CD4-positive, alpha-beta T cell treated with Interleukin-21 for 1 hour (primary cell): Measurements from ENCODE around the gene TELO2.

Experiments used
- DNase-seq: peaks from one replicate; pipeline ENCODE4 v3.0.0-alpha.2; 2020

TELO2 gene

DNA sequence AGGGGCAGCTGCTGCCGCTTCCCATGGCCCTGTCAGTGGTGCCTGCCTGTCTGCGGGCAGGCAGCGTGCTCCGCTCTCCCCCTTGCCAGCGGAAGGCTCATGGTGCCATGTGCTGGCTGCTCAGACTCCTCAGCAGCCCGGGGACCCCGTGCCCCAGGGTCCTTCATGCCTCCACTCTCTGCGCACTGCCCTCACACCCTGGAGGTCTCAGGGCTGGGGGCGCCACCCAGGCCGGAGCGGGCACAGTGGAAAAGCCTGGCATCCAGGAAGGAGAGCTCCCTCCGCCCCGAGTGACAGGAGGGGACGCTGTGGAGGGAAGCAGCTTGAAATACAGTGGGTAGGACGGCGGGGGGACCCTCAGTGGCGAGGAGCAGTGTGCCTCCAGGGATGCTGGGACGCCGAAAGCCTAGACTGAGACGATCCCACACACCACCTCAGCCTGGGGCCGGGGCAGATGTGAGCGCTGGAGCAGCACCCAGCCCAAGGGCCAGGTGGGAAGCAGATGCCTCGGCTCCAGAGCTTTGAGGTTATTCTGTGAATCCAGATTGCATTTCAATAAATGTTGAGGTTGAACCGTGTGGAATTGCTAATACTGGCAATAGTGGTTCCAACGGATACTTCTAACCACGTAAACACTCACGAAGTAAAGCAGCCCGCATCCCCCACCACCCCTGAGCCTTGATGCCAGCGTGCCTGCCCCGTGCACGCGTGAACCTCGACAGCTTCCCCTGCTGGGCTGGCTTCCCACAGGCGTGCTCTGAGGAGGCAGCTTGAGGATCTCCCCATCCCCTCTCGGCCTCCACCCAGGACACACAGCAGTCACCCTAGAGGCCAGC, 46.8 kb downstream of the TELO2 start:
- DNase-seq, result no peak

DNA sequence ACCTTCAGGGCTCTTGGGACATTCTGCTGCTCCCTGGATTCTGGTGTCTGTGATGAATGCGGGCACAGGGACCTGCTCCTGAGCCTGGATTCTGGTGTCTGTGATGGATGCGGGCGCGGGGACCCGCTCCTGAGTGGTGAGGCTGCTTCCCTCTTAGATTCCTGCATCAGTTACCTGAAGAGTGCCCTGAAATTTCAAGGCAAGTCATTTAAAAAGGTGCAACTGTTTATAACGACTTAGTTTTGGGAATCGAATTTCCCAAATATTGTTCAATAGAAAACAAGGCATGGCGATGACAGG, 47.3 kb downstream of the TELO2 start:
- no peak for DNase-seq

DNA sequence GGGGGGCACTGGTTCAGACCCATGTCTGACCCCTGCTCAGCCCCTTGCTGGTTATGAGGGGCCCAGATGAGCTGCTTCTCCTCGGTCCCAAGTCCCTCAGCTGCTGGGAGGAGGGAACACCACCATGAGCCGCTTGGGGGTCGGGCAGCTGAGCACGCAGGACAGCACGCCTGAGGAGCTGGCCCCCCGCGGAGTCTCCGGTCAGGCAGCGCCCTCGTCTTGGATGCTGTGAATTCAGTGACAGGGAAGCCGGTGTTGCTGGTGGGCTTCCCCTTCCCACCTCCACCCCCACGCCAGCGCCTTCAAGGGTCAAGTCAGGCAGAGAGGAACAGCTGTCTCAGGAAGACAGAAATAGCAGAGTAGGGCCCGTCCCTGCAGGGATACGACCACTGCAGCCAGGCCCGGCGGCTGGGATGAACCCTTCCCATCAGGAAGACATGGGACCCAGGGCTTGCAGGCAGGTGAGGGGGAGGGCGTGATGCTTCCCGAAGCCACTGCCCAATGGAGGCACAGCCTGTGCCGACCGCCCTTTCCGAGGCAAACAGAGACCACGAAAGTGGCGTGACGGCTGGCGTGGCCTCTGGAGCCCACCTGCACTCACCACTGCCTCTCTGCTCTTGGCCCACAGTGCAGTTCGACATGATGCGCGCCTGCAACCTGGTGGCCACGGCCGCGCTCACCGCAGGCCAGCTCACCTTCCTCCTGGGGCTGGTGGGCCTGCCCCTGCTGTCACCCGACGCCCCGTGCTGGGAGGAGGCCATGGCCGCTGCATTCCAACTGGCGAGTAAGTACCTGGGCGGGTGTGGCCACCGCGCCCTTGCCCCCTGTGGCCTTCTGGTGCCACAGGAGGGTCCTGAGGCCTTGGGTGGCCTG, 48.4 kb downstream of the TELO2 start:
- no peak for DNase-seq

DNA sequence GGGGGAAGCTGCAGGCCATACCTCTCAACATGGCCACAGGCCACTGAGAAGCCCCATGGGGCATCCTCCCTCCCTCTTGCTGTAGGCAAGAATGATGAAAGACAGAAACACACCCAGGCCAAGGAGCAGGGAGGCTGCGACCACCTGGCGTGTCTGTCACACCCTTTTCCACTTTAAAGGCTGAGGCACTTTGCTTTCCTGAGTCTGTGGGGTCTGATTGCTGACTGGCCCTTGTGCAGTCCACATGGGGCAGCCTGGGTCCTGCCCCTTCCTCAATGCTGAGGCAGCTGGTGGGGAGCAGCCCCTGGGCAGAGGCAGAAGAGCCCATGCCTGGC, 49.0 kb downstream of the TELO2 start:
- no peak for DNase-seq

DNA sequence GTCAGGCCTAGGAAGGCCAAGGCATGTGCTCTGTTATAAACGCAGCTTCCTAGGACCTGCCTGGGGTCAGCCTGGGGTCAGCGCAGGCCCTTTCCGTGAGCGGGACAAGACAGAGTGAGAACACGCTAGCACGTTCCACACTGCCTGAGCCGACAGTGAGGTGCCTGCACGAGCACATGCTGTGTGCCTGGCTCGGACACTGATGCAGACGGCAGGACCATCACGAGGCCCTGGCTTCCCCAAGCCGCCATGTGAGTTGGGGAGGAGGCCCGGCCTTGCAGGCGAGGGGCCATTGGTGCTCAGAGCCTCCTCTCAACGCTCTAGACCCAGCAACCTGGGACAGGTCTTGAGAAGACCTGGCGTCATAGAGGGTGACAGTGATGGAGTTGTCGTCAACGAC, 49.4 kb downstream of the TELO2 start:
- DNase-seq, result no peak

DNA sequence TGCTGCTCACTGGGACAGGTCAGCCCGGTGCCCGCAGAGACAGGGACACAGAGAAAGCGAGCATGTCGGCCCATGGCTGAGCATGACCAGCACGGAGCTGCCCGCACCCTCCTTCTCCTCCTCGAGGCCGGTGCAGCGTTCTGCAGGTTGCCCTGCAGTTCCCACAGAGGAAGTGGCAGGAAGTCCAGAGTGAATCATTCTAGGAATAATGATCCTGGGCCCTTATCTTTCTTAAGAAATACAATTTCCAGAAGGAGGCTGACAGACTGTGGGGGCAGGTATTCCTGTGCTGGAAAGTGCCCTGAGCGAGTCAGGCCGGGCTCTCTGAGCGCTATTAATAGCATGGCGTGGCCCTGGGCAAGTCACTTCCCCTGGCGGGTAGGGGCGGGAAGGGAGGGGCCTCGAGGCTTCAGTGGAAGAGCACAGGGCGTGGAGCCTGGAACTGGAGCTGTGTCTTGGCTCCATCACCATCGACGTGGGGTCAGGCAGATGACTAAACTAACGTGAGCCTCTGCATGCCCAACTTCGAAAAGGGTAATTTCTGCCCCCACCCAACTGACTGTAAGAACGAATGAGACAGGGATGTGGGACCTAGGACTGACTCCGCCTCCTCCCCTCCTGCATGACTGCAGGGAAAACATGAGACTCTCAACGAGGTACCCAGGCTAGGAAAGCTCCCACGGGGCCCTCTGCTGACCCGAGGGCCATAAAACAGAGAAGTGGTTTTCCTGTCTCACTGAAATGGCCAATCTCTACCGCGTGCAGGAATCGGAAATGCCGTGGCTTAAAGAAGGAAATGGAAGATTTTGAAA, 50.1 kb downstream of the TELO2 start:
- peak; percentile 42 for DNase-seq

DNA sequence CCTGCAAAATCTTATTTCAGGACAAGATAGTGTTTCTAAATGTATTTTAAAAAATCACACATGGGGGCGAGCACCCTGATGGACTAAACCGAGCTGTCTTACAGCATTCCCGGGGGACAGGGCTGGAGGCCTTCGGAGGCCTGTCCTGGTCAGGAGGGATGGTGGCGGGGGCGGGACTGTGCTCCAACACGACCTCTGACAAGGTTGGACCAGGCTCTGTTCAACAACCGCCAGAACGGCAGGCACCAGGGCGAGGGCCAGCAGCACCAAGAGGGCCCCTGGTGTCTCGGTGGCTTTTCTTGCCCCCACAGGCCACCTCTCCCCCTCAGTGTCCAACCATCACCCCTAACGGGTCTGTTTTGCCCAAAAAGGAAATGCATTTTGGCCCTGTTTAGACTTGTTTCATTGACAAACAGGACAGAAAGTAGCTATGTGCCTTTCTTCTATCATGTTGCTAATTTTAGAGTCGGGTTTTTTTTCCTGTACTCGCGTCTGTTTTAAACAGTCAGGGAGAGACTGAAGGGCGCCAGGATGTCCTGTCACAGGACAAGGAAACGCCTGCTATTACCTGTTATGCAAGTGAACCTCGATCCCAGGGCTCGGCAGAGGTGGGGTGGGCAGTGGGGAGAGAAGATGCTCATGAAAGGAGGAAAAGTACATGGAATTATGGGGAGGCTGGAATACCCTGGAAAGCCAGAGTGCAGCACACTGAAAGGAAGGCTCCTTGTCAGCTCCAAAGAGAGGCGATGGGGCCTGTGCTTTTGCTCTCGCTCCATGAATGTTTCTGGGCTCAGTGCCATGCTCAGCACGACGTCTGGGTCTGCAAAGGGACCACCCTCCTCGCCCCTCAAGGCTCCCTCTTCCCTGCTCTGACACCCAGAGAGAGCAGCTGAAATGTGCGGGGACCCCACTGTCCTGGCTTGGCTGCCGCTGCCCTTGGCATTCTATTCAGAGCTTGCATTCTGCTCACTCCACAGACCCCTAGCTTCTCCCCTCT, 52.2 kb downstream of the TELO2 start:
- no peak for DNase-seq

DNA sequence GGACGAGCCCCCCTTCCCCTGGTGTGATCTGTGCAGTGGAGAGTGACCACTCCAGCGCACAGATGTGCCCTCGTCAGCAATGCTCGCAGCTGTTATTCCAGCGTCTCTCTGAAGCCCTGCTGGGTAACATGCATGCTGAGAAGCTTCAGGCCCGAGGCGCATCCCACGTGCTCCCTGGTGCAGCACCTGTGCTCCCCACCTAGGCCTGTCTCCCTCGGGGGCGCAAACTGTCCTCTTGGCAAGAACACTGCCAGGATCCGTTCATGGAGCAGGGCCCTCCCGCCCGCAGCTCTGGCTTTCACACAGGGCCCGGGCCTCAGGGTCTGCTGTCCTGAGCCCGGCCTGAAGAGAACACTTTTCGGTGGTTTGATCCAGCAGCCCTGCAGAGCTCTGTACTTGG, 53.3 kb downstream of the TELO2 start:
- DNase-seq, result no peak

DNA sequence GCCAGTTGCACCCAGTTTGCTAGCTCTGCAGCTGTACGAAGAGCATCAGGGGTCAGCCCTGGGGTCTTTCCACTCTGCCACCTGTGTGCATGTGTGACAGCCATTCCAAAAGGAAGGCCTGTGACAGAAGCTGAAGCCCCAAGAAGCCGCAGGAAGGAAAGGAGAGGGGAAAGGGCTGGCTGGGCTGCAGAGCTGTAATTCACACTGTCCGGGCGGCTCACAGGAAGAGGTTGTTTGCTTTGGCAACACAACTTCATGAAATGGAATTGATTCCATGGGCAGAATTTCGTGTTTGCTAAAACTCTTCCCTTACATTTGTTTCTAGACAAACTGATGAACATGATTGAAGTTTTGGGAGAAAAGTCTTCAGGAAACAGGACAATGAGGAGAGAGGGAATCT, 55.1 kb downstream of the TELO2 start:
- no peak for DNase-seq

DNA sequence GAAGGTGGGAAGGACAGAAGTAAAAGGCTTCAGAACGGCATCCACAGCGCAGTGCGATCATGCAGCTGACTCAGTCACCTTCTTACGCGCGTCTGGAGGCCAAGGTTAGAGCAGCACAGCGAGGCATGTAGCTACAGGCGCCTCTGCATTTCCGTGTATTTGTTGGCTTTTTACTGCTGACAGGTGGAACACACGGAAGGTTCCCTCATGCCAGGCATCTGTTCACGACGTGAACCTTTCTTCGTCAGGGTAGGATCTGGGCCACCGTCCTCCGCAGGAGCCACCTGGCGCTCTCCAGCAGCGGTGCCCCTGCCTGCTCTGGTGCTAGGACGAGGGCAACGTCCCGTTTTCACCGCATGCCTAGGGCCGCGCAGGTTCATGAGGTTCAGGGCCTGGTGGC, 55.6 kb downstream of the TELO2 start:
- DNase-seq, result no peak

DNA sequence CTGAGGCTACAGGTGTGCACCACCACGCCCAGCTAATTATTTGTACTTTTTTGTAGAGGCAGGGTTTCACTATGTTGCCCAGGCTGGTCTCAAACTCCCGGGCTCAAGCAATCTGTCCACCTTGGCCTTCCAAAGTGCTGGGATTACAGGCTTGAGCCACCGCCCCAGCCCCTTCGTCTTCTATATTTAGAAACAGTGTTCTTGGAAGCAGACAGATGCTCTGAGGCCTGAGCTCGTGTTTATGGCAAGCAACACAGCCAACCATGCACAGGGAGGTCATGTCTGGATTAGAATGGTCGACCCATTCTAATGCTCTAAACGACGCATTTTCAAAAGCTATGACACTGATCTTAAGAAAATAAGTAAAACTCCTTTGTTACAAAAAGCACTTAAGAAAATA, 56.9 kb downstream of the TELO2 start:
- DNase-seq, result no peak

DNA sequence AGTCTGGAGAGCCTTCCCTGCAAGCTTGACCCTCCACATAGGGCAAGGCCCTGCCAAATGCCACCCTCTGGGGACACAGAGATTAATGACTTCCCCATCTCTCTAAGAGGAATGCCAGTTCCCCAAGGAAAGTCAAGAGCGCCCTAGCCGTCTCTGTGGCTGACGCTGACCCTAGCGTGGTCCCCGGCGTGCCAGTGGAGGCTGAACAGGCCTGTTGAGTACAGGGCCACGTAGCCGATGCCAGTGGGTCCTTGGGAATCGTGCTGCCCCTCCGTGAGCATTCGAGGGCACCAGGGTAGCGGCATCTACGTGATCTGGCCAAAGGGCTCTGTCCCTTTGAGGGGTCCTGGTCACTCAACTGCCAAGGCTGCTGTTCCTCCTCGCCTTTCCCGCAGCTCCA, 57.5 kb downstream of the TELO2 start:
- DNase-seq, result no peak

DNA sequence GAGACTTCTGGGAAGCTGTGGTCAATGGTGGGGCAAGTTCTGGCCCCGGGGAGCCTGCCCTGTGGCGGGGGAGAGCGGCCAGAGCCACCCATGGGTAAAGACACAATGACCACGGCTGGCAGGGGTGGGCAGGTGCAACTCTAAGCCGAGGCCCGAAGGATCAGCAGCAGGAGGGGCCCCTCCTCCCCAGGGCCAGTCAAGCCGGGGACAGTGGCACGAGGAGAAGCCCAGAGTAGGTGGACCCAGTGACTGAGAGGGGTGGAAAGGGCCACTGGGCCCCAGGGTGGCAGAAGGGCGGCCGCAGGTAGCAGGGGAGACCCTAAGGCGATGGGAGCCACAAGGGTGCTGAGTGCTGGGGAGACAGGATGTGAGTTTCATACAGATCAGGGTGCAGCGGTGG, 58.0 kb downstream of the TELO2 start:
- no peak for DNase-seq

DNA sequence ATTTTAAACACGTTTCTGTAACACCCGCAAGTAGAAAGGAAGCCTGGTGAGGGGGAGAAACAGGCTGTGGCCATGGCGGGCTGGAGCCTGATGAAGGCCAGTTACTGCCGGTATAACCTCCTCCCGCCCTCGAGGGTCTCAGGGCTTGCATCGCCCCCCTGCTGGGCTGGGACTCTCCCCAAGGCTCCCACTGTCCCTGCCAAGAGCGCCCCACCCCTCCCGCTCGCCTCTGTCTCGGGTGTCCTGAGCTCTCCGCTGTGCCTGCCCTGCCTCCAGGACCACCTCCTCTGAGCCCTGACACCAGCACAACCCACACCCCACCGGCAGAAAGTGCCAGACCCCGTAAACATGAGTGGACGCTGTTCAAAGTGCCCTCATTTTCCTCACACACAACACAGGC, 59.0 kb downstream of the TELO2 start:
- DNase-seq, result no peak

DNA sequence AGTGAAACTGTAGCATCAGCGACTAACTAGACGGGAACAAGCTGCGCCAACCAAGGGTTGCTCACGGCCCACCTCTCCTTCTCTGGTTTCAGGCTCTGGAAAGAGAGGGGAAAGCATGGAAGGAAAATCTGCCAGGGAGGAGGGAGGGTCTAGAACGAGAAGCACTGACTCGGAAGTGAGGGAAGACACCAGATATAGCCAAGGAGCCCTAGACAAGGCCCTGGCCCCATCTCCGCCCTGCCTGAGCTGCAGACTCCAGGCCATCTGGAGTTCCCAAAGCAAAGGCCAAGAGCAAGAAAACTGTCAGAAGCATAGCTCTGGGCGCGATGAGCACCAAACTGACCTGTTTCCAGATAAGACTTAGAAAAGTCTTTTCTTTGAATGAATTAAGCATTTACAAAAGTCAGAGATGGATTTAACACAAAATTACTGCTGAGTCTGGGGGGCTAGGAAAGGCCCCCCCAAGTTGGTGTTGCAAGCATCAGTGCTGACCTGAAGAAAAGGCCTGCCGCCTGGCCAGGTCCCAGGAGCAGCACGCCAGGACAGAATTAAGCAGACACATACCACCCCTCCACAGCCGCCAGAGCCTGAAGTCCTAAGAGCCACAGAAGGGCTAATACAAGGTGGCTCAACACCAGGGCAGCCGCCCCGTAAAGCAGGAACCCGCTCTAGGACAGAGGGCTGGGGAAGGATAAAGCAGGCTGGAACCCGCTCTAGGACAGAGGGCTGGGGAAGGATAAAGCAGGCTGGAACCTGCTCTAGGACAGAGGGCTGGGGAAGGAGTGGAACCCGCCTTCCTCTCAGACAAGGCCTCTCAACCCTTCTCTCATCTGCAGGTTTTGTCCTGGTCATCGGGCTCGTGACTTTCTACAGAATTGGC, 61.0 kb downstream of the TELO2 start:
- no peak for DNase-seq

DNA sequence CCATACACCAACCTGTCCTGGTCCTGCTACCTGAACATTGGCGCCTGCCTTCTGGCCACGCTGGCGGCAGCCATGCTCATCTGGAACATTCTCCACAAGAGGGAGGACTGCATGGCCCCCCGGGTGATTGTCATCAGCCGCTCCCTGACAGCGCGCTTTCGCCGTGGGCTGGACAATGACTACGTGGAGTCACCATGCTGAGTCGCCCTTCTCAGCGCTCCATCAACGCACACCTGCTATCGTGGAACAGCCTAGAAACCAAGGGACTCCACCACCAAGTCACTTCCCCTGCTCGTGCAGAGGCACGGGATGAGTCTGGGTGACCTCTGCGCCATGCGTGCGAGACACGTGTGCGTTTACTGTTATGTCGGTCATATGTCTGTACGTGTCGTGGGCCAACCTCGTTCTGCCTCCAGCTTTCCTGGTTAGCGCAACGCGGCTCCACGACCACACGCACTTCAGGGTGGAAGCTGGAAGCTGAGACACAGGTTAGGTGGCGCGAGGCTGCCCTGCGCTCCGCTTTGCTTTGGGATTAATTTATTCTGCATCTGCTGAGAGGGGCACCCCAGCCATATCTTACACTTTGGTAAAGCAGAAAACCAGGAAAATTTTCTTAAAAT, 61.8 kb downstream of the TELO2 start:
- no peak for DNase-seq

DNA sequence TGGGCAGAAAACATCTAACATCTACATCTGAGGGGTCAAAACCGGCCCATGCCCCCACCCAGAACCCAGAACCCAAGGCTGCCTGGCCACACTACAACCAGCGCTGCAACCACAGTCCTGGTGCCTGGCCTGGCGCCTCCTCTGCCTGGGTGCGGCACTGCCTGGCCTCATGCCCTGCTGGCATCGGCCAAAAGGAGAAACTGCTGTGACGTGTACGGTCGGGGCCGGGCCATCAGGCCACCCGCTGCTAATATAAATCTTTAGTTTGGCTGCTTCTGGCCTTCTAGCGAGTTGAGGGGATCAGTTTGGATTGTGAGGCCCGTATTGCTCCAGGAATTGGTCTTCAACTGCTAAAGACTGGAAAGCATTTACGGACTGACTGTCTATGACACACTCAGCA, 63.1 kb downstream of the TELO2 start:
- DNase-seq, result no peak

DNA sequence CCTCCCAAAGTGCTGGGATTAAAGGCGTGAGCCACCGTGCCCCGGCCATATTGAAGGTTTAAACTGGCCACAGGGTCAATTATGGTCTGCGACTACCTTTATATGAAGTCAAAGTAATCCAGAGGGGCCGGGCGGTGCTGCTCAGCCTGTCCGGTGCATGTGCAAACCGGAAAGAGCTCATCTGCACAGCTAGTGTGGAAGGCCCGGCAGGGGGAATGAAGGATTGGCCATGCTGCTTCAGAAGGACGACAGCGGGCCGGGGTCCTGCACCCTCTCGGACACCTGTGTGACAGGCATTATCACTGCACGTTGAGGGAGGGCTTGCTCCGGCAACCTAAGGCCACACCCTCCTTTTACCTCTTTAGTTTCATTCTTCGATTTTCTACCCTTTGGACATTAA, 63.9 kb downstream of the TELO2 start:
- DNase-seq, result no peak

DNA sequence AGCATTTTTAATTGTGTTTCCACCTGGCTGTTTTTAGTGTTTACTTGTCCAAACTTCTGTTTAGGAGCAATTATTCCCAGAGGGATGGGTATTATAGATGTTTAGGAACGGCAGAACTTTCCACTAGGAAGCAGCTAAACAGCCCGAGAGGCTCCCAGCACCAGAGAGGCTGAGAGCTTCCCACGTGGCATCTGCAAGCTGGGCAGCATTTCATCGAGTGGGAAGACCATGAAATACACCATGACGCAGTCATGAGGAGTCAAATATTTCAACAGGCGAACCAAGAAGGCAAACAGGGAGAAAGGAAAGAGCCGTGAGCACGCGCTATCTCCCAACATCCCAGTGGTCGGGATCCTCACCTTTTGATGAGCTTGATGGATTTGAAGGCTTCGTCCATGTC, 64.4 kb downstream of the TELO2 start:
- no peak for DNase-seq

DNA sequence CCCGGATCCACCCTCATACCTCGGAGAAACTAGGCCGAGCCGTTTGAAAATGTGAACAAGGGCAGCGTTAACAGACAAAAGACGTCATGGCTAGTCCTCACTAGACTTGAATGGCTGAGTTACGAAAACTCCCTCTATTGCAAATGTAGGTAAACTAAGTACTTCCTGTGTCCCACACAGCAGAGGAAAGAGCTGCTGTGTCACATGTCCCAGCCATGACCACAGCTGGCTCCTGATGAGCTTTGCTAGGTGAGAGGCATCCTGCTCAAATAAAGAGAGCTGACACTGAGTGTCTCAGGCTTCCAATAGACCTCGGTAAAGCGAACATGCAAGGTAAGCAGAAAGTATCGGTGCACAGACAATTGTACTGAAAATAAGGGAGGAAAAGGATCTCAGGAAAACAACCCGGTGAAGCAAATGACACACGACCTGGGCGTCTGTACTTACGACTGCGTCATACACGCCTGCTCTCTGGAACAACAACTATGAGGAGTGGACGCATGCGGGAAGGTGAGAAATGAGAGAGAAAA, 66.4 kb downstream of the TELO2 start:
- peak; percentile 49 for DNase-seq
